Measurements from ENCODE around the gene NELL1.

GRCh38 chr11:20640401-20640800 is 29.0 kb upstream of the NELL1 start:
- TF ChIP-seq EZH2 (IDR thresholded peaks at IDR 0.05) (no peak), POLR2AphosphoS5 (IDR thresholded peaks at IDR 0.05; ENCODE audit: borderline replicate concordance, low read depth, low read length) (no peak), FOXP2 (optimal IDR thresholded peaks at IDR 0.05; ENCODE audit: control extremely low read depth, extremely low read length, insufficient read depth) (no peak)

Data from SK-N-MC (cell line).